ENCODE results near the gene NIBAN1. TPM values are rescaled to one million over a fixed set of nuclear protein-coding genes. Genes with fewer than 3 reads are reported as not detected.
A peak's percentile ranks its signal among the peaks of the same experiment; 100 is the strongest.

NIBAN1 gene
- total and polyA plus RNA-seq, 9 of the 15 experiments (the other 6 are each of a cell fraction or from before 2014, with no cell fraction given), result 1.5 to 26.6 (median 16.2) TPM

DNA sequence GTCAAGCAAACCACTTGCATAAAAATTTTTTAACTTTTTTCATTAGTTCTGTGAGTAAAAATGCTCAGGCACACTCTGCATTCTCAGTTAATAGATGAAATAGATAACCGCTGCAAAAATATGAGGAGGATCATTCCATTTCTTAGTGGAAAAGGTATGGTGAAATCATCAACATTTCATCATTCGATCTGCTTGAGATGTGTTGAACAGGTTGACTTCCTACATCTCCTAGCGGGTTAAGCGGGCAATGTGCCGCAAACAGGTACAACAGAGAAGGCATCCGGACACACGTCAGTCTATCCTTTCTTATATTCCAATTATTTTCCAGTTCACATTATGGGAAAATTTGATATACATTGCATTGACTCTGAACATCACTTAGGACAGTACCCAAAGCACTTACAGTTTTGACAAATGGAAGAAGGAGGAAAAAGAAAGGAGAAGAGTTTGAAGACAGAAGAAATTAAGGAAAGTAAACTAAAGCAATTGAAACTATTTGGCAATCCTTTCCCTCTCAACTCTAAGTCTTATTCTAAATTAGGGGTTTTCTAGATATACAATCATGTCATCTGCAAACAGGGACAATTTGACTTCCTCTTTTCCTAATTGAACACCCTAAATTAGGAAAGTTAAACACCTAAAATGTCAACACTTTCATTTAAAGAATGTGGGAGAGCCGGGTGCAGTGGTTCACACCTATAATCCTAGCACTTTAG lies 33.5 kb downstream of the NIBAN1 start (continued):
- TF ChIP-seq NRF1 (conservative IDR thresholded peaks at IDR 0.05 in 1 of 2, IDR thresholded peaks at IDR 0.05 in 1 of 2) (no peak), BACH1 (tag; IDR thresholded peaks at IDR 0.05) (no peak), CEBPG (CRISPR knock-in tag; IDR thresholded peaks at IDR 0.05) (no peak), CEBPG (tag; conservative IDR thresholded peaks at IDR 0.05 in 1 of 2, IDR thresholded peaks at IDR 0.05 in 1 of 2) (peak in 1 of 2 experiments; percentile 36; a peak in 1 of 4 replicates), PCBP2 (IDR thresholded peaks at IDR 0.05; ENCODE audit: low read depth, low read length, poor library complexity, severe bottlenecking) (no peak), CUX1 (CRISPR knock-in tag; IDR thresholded peaks at IDR 0.05) (no peak), ARHGAP35 (IDR thresholded peaks at IDR 0.05; ENCODE audit: partially characterized antibody) (no peak), TCF15 (CRISPR knock-in tag; IDR thresholded peaks at IDR 0.05) (no peak), NCOA6 (IDR thresholded peaks at IDR 0.05) (no peak), HDAC1 (IDR thresholded peaks at IDR 0.05) (no peak), ZBED1 (IDR thresholded peaks at IDR 0.05) (no peak), MAFK (IDR thresholded peaks at IDR 0.05; ENCODE audit: low read length) (no peak), ZNF785 (CRISPR knock-in tag; IDR thresholded peaks at IDR 0.05) (no peak), JUN (IDR thresholded peaks at IDR 0.05; ENCODE audit: borderline replicate concordance, low read depth, low read length) (no peak), JUN (CRISPR knock-in tag; IDR thresholded peaks at IDR 0.05; ENCODE audit: borderline replicate concordance) (no peak), ZNF124 (CRISPR knock-in tag; IDR thresholded peaks at IDR 0.05) (no peak), GTF2F1 (IDR thresholded peaks at IDR 0.05; ENCODE audit: low read depth, low read length) (no peak), KDM2B (CRISPR knock-in tag; IDR thresholded peaks at IDR 0.05) (no peak), CEBPB (tag; IDR thresholded peaks at IDR 0.05) (0 out of 2 replicates have a peak, but pooled peaks have one; percentile 12), PML (IDR thresholded peaks at IDR 0.05; ENCODE audit: low read length) (no peak), CAMTA2 (CRISPR knock-in tag; conservative IDR thresholded peaks at IDR 0.05) (no peak), PHB (CRISPR knock-in tag; IDR thresholded peaks at IDR 0.05) (no peak)
- TF ChIP-seq, protein P1, sequence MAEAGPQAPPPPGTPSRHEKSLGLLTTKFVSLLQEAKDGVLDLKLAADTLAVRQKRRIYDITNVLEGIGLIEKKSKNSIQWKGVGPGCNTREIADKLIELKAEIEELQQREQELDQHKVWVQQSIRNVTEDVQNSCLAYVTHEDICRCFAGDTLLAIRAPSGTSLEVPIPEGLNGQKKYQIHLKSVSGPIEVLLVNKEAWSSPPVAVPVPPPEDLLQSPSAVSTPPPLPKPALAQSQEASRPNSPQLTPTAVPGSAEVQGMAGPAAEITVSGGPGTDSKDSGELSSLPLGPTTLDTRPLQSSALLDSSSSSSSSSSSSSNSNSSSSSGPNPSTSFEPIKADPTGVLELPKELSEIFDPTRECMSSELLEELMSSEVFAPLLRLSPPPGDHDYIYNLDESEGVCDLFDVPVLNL (CRISPR knock-in tag; IDR thresholded peaks at IDR 0.05; ENCODE audit: low read depth), result no peak

All from K562 (cell line).